Cortex of kidney (tissue), 1 donor: Measurements from ENCODE around the gene TNRC6B.
"Not testable (repeated sequence)": the region's sequence is repeated elsewhere in the genome, so short reads cannot be mapped to it uniquely, and the experiment has no call there.

ENCODE experiments used
- DNase-seq: peaks from one replicate; lab custom pipeline; 2025; lab: John Stamatoyannopoulos, UW

TNRC6B gene

GRCh38 chr22:40213478-40213877 is 35.8 kb downstream of the TNRC6B start:
- DNase-seq = no peak

GRCh38 chr22:40215266-40215665 is 37.5 kb downstream of the TNRC6B start:
- DNase-seq = no peak

- DNase-seq = no peak
These were observed 38.5 kb downstream of the TNRC6B start for GRCh38 chr22:40216041-40216756.

GRCh38 chr22:40218152-40218551 is 40.4 kb downstream of the TNRC6B start:
- no peak for DNase-seq

- no peak for DNase-seq
These were observed 41.1 kb downstream of the TNRC6B start for GRCh38 chr22:40218723-40219294.

GRCh38 chr22:40220316-40221054 is 42.8 kb downstream of the TNRC6B start:
- no peak for DNase-seq

- DNase-seq = no peak
These were observed 43.3 kb downstream of the TNRC6B start for GRCh38 chr22:40221055-40221414.

- not testable (repeated sequence) for DNase-seq
These were observed 45.3 kb downstream of the TNRC6B start for GRCh38 chr22:40222979-40223378.

GRCh38 chr22:40224702-40225101 is 47.0 kb downstream of the TNRC6B start:
- DNase-seq = no peak

- no peak for DNase-seq
These were observed 48.9 kb downstream of the TNRC6B start for GRCh38 chr22:40226620-40227019.

GRCh38 chr22:40231618-40232313 is 54.0 kb downstream of the TNRC6B start:
- DNase-seq = no peak

- no peak for DNase-seq
These were observed 54.9 kb downstream of the TNRC6B start for GRCh38 chr22:40232624-40233023.

- no peak for DNase-seq
These were observed 56.2 kb downstream of the TNRC6B start for GRCh38 chr22:40233886-40234285.

- DNase-seq = no peak
These were observed 56.9 kb downstream of the TNRC6B start for GRCh38 chr22:40234658-40235057.

GRCh38 chr22:40235308-40235707 is 57.6 kb downstream of the TNRC6B start:
- no peak for DNase-seq

- no peak for DNase-seq
These were observed 58.5 kb downstream of the TNRC6B start for GRCh38 chr22:40236131-40236665.

GRCh38 chr22:40237241-40237640 is 59.5 kb downstream of the TNRC6B start:
- no peak for DNase-seq

GRCh38 chr22:40237788-40238424 is 60.2 kb downstream of the TNRC6B start:
- DNase-seq = no peak

GRCh38 chr22:40238425-40239344 is 61.0 kb downstream of the TNRC6B start:
- no peak for DNase-seq

GRCh38 chr22:40239345-40239683 is 61.6 kb downstream of the TNRC6B start:
- no peak for DNase-seq

GRCh38 chr22:40240160-40240559 is 62.4 kb downstream of the TNRC6B start:
- DNase-seq = no peak
